Skeletal muscle satellite cell (primary cell): ENCODE data around the gene WNT4.
"Not testable (repeated sequence)": the region's sequence is repeated elsewhere in the genome, so short reads cannot be mapped to it uniquely, and the experiment has no call there.

ENCODE experiments used
- H3K27me3 ChIP-seq: 2 replicates; pipeline ENCODE4 v1.7.0; 2013; ENCODE audit warnings: low read length; ENCODE audit not compliant: control insufficient read depth, insufficient read depth
- H3K36me3 ChIP-seq: 2 replicates; pipeline ENCODE4 v1.7.0; 2013; ENCODE audit warnings: mild to moderate bottlenecking, control low read depth, low read length; ENCODE audit not compliant: insufficient read depth
- H3K4me1 ChIP-seq: 2 replicates; pipeline ENCODE4 v1.7.0; 2013; ENCODE audit warnings: low read length; ENCODE audit not compliant: control insufficient read depth, insufficient read depth
- H3K4me2 ChIP-seq: 2 replicates; pipeline ENCODE4 v1.7.0; 2013; ENCODE audit warnings: mild to moderate bottlenecking, low read length
- H3K4me3 ChIP-seq: 2 replicates; pipeline ENCODE4 v1.7.0; 2013; ENCODE audit warnings: low read length
- H3K9ac ChIP-seq: 2 replicates; pipeline ENCODE4 v1.7.0; 2013; ENCODE audit warnings: mild to moderate bottlenecking, low read depth, low read length, moderate library complexity
- H3K9me3 ChIP-seq: replicated peaks from 2 replicates; pipeline ENCODE4 v1.7.0; 2013; ENCODE audit warnings: mild to moderate bottlenecking, control low read depth, low read length

WNT4 gene

DNA sequence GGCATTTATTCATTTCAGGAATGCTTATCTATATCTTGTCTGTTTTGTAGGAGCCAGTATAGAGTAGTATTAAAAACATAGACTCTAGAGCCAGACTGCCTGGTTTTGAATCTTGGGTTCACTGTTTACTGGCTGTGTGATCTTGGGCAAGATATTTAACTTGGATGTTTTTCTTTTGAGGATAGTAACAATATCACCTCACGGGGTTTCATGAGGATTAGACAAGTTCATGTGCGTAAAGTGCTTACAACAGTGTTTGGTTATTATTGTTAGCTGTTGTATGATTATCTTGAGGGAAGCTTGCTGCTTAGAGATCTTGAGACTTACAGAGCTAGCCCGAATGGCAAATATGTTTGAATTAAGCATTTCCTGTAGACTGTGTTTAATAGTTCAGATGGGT is 40.2 kb downstream of the WNT4 start:
- Histone ChIP-seq H3K4me2 (no peak overlapping the region), H3K36me3 (peaks cover 68% of the 10 kb centered on the region), H3K27me3 (no peaks in the 10 kb centered on the region), H3K4me3 (no peak overlapping the region), H3K4me1 (no peaks in the 10 kb centered on the region), H3K9me3 (no peaks in the 10 kb centered on the region), H3K9ac (no peak overlapping the region)

DNA sequence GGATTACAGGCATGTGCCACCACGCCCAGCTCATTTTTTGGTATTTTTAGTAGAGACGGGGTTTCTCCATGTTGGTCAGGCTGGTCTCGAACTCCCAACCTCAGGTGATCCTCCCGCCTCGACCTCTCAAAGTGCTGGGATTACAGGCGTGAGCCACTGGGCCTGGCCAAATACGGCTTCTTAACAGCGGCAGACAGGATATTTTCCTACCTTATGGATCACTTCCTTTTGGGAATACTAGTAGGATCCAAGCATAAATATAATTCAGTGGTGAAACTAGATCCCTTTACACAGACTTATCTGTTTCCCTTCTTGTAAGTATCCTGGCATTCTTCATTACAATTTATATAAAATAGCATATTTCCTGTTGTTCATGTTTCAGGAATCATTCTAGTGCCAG is 40.9 kb downstream of the WNT4 start:
- Histone ChIP-seq H3K36me3 (peaks cover 72% of the 10 kb centered on the region), H3K4me3 (no peak overlapping the region), H3K4me2 (no peak overlapping the region), H3K9ac (no peak overlapping the region), H3K4me1 (no peaks in the 10 kb centered on the region), H3K27me3 (no peaks in the 10 kb centered on the region), H3K9me3 (no peaks in the 10 kb centered on the region)

DNA sequence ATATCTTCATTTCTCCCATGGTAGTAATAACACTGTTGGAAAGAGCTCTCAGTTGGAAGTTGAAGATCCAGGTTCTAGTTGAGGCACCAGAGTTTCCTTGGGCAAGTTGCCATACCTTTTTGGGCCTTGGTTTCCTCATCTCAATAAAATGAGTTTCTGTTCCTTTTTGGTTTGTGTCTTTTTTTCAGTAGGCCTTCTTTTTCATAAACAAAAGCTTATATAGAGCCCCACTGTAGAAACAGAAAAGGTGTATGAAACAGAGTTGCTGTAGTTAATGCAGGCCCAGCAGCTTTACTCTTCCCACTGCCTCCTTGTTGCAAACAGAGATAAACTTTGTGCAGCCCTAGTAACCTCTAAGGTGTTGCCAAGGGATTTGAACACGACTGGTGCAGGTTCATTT is 41.7 kb downstream of the WNT4 start:
- Histone ChIP-seq H3K36me3 (peaks cover 74% of the 10 kb centered on the region), H3K4me1 (peaks cover 5% of the 10 kb centered on the region)

DNA sequence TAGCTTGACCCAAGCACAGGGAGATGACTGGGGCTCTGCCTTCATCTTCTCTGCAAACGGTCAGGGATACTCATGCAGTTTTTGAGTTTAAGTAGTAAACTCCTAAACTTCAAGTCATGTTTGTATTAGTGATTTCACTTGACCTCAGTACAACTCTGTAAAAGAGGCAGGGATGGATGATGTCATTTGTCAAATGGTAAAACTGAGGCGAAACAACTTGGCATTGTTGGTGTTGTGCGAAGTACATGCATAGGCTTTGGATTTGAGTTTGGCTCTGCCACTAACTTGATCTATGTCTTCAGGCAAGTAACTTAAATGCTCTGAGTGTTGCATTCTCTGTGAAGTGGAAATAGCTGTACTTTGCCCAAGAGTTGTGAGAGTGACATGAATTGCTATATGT is 42.7 kb downstream of the WNT4 start:
- Histone ChIP-seq H3K9ac (no peak overlapping the region), H3K4me1 (peaks cover 7% of the 10 kb centered on the region), H3K4me3 (no peak overlapping the region), H3K4me2 (no peak overlapping the region), H3K9me3 (no peaks in the 10 kb centered on the region), H3K36me3 (peaks cover 72% of the 10 kb centered on the region), H3K27me3 (no peaks in the 10 kb centered on the region)

More for the DNA sequence above, 41.7 kb downstream of the WNT4 start:
- H3K4me2 ChIP-seq = no peak overlapping the region
- H3K4me3 ChIP-seq = no peak overlapping the region
- no peaks in the 10 kb centered on the region for H3K9me3 ChIP-seq
- H3K9ac ChIP-seq = no peak overlapping the region
- no peaks in the 10 kb centered on the region for H3K27me3 ChIP-seq

DNA sequence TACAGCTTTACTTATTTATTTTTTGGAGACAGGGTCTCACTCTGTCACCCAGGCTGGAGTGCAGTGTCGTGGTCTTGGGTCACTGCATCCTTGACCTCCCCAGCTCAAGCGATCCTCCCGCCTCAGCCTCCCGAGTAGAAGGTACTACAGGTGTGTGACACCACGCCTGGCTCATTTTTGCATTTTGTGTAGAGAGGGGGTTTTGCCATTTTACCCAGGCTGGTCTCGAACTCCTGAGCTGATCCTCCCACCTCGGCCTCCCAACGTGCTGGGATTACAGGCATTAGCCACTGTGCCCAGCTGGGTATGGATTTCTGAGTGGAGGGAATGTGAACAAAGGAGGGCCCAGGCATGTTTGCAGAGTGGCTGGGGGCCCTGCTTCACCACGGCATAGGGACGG is 44.1 kb downstream of the WNT4 start:
- H3K9me3 ChIP-seq = no peaks in the 10 kb centered on the region
- H3K4me2 ChIP-seq = no peak overlapping the region
- H3K36me3 ChIP-seq = peaks cover 76% of the 10 kb centered on the region
- peaks cover 7% of the 10 kb centered on the region for H3K4me1 ChIP-seq
- H3K4me3 ChIP-seq = no peak overlapping the region
- H3K9ac ChIP-seq = no peak overlapping the region
- no peaks in the 10 kb centered on the region for H3K27me3 ChIP-seq

DNA sequence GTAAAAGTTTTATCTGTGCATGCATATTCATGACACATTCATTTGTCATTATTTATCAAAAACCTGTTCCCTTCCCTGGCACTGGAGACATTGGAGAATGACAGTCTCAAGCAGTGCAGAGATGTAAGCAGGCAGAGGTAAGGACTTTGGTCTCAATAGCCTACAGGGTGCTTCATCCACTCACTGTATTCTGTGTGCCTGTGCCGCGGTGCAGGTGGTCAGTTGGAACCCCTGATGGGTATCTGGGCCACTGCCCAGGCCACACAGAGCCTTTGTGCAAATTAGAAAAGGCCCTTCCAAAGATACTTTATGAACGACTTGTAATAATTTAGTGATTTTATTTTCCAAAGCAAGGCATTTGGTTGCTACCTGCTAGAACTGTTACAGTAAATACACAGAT is 46.4 kb downstream of the WNT4 start:
- Histone ChIP-seq H3K4me1 (peaks cover 15% of the 10 kb centered on the region), H3K36me3 (peaks cover 77% of the 10 kb centered on the region), H3K4me3 (no peak overlapping the region), H3K27me3 (no peaks in the 10 kb centered on the region), H3K9me3 (no peaks in the 10 kb centered on the region), H3K4me2 (no peak overlapping the region), H3K9ac (no peak overlapping the region)

DNA sequence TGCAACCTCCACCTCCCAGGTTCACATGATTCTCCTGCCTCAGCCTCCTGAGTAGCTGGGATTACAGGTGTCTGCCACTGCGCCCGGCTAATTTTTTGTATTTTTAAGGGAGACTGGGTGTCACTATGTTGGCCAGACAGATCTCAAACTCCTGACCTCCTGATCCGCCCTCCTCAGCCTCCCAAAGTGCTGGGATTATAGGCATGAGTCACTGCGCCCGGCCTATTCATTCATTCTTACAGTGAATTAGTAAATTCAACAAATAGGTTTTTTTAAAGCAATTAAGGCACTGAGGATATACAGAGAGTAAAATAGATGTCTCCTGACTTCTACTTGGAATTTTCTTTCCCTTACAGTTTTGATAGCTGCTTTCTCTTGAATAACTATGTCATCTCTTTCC is 46.9 kb downstream of the WNT4 start:
- no peak overlapping the region for H3K9ac ChIP-seq
- H3K27me3 ChIP-seq = no peaks in the 10 kb centered on the region
- H3K36me3 ChIP-seq = peaks cover 76% of the 10 kb centered on the region
- H3K4me1 ChIP-seq = peaks cover 15% of the 10 kb centered on the region
- no peaks in the 10 kb centered on the region for H3K9me3 ChIP-seq
- H3K4me3 ChIP-seq = no peak overlapping the region
- H3K4me2 ChIP-seq = no peak overlapping the region

DNA sequence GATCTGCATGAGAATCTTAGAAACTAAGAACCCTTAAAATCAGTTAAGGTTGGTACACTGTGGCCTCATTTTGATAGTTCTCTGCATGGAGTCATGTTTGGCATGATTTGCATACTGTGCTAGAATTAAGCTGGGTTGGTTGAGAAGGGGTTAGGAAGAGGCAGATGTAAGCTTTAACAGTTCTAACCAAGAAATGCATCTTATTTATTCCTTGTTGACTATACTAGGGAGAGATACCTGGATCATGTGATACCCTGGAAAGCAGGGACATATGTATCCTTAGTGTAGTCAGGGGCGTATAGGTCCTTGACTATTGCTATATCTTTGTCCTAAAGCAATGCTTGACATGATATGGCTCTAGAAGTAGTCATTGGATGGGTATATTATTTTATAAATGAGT is 49.4 kb downstream of the WNT4 start:
- no peak overlapping the region for H3K4me2 ChIP-seq
- no peak overlapping the region for H3K9ac ChIP-seq
- peaks cover 31% of the 10 kb centered on the region for H3K4me1 ChIP-seq
- H3K27me3 ChIP-seq = no peaks in the 10 kb centered on the region
- peaks cover 69% of the 10 kb centered on the region for H3K36me3 ChIP-seq
- no peaks in the 10 kb centered on the region for H3K9me3 ChIP-seq
- no peak overlapping the region for H3K4me3 ChIP-seq

DNA sequence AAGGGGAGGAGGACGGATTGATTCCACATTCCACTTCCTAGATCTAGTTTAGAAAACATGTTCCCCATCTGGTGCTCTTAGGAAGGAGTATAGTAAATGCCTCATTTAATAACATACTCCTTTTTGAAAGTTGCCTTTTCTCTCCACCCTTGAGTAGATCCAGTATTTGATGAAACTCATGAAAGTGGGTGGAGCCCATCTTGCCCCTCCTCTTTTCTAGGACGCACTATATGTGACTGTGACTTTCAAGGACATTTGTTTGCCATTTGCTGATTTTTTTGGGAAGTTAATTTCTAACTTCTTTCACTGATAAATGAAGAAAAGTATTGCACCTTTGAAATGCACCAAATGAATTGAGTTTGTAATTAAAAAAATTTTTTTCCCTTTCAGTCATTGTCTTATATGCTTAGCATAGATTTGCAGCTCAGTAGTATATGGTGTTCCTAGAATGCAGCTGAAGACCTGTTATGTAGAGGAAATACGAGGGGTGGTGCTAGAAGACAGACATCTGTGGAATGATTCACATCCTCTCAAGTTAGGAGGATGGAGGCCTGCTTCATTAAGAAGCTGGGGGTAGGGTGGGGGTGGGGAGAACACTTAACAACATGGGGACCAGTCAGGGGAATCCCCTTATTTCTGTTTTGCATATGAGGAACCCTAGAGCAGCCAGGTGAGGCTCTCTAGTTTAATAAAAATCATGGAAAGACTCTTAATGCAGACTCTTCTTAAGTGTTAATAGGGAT is 50.7 kb downstream of the WNT4 start:
- H3K4me2 ChIP-seq = peak overlapping the region; percentile 27
- H3K27me3 ChIP-seq, H3K4me3 ChIP-seq, H3K9ac ChIP-seq, H3K9me3 ChIP-seq: not testable (repeated sequence)
- peaks cover 31% of the 10 kb centered on the region for H3K4me1 ChIP-seq
- H3K36me3 ChIP-seq = peaks cover 69% of the 10 kb centered on the region

DNA sequence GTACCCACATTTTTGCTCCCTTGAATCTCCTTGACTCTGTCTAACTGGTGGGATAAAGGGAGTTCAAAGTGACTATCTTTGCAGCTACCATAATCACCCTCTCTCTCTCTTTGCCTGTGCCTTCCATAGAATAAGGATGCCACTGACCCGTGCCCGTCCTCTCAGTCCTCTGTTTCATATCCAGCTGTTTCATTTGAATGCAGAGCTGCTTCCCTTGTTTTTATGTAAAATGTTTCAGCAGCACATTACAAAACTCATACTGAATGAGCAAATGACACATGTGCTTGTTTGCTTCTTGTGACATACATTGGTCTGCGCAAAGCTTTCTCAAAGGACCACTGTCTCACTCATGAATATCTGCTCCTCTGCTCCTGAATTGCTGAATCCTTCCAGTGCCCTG is 52.0 kb downstream of the WNT4 start:
- Histone ChIP-seq H3K4me2 (no peak overlapping the region), H3K27me3 (no peaks in the 10 kb centered on the region), H3K36me3 (peaks cover 70% of the 10 kb centered on the region), H3K4me1 (peaks cover 24% of the 10 kb centered on the region), H3K9me3 (no peaks in the 10 kb centered on the region), H3K9ac (no peak overlapping the region), H3K4me3 (no peak overlapping the region)

DNA sequence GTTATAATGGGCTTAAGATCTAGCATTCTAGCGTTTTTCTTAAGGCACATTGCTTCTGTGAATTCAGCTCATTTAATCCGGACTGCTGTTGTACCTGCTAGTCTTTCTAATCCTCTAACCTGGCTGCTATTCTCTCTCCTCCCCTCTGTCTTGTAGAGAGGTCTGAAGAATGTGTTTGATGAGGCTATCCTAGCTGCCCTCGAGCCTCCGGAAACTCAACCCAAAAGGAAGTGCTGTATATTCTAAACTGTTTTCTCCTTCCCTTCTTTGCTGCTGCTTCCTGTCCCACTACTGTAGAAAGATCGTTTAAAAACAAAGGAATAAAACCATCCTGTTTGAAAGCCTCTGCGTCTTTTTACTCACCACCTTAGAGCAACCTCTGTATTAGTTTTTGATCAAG is 53.1 kb downstream of the WNT4 start:
- no peaks in the 10 kb centered on the region for H3K27me3 ChIP-seq
- H3K9ac ChIP-seq = peak overlapping the region; percentile 3
- no peak overlapping the region for H3K4me3 ChIP-seq
- peaks cover 66% of the 10 kb centered on the region for H3K36me3 ChIP-seq
- H3K4me2 ChIP-seq = peak overlapping the region; percentile 26
- no peaks in the 10 kb centered on the region for H3K9me3 ChIP-seq
- H3K4me1 ChIP-seq = peaks cover 24% of the 10 kb centered on the region

DNA sequence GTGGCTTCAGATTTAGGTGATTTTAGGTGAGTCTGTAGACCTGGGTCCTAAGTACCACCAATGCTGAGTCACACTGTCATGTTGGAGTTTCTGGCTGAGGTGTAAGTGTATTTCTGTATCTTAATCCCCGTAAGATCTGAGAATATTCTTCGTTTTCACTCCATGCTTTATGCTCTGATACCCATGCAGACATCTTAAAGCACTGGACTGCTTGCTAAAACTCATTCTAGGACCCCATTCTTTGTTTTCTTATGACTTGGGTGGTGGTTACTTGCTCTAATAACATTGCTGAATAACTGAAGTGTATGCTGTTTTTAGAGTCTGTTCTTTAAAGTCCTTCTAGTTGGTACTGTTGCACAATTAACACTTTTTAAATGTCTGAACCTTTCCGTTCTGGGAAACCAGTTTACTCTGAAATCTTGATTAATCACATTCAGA is 53.7 kb downstream of the WNT4 start:
- H3K4me2 ChIP-seq = no peak overlapping the region
- H3K36me3 ChIP-seq = peaks cover 62% of the 10 kb centered on the region
- H3K4me1 ChIP-seq = peaks cover 24% of the 10 kb centered on the region
- no peaks in the 10 kb centered on the region for H3K9me3 ChIP-seq
- no peak overlapping the region for H3K4me3 ChIP-seq
- no peak overlapping the region for H3K9ac ChIP-seq
- no peaks in the 10 kb centered on the region for H3K27me3 ChIP-seq
